NCI-H345 (cell line): ENCODE results near the gene CCDC181.
"Not testable (repeated sequence)": the region's sequence is repeated elsewhere in the genome, so short reads cannot be mapped to it uniquely, and the experiment has no call there.

Experiments
- DNase-seq: peaks from one replicate; lab custom pipeline; 2025; lab: John Stamatoyannopoulos, UW

CCDC181 gene

GRCh38 chr1:169427081-169427641 lies at the start of gene CCDC181:
TSS of gene CCDC181 (minus strand) at chr1:169427474. CDS start at chr1:169424927, 2,547 bp downstream.
- DNase-seq: peak; percentile 69

GRCh38 chr1:169475806-169476387 lies 48.6 kb upstream of the CCDC181 start:
- DNase-seq: no peak

- DNase-seq: no peak
Observed at GRCh38 chr1:169474302-169474995, 47.2 kb upstream of the CCDC181 start.

GRCh38 chr1:169473347-169473746 lies 46.1 kb upstream of the CCDC181 start:
- no peak for DNase-seq

- no peak for DNase-seq
Observed at GRCh38 chr1:169472738-169473137, 45.5 kb upstream of the CCDC181 start.

- DNase-seq: no peak
Observed at GRCh38 chr1:169468982-169469381, 41.7 kb upstream of the CCDC181 start.

- DNase-seq: no peak
Observed at GRCh38 chr1:169466259-169467230, 39.3 kb upstream of the CCDC181 start.

- no peak for DNase-seq
Observed at GRCh38 chr1:169465281-169465680, 38.0 kb upstream of the CCDC181 start.

GRCh38 chr1:169462385-169462784 lies 35.1 kb upstream of the CCDC181 start:
- DNase-seq: no peak

GRCh38 chr1:169461390-169462000 lies 34.2 kb upstream of the CCDC181 start:
- no peak for DNase-seq

GRCh38 chr1:169460191-169460833 lies 33.0 kb upstream of the CCDC181 start:
- DNase-seq: no peak

GRCh38 chr1:169457443-169457842 lies 30.2 kb upstream of the CCDC181 start:
- no peak for DNase-seq

GRCh38 chr1:169456029-169456428 lies 28.8 kb upstream of the CCDC181 start:
- no peak for DNase-seq

- no peak for DNase-seq
Observed at GRCh38 chr1:169452921-169453320, 25.6 kb upstream of the CCDC181 start.

- DNase-seq: no peak
Observed at GRCh38 chr1:169451218-169451824, 24.0 kb upstream of the CCDC181 start.

GRCh38 chr1:169443923-169444322 lies 16.6 kb upstream of the CCDC181 start:
- DNase-seq: no peak

GRCh38 chr1:169426174-169426705 lies 1.0 kb downstream of the CCDC181 start:
- DNase-seq: no peak

- no peak for DNase-seq
Observed at GRCh38 chr1:169421309-169421708, 6.0 kb downstream of the CCDC181 start.

GRCh38 chr1:169414952-169415351 lies 12.3 kb downstream of the CCDC181 start:
- DNase-seq: no peak

GRCh38 chr1:169408340-169408739 lies 18.9 kb downstream of the CCDC181 start:
- not testable (repeated sequence) for DNase-seq

GRCh38 chr1:169402578-169402977 lies 24.7 kb downstream of the CCDC181 start:
- DNase-seq: not testable (repeated sequence)
